HL-60/S4 treated with retinoic acid at 250 ng/mL for 4 days and 3 days (cell line): Measurements from ENCODE around the gene MYO7B.

ENCODE experiments used
- in situ Hi-C: fragments of 300-500 bp; cut with MboI; formaldehyde crosslinking; loops from 2 replicates; pipeline ENCODE4 v1.7.0; 2022; ENCODE audit warnings: low sequenced_read_pairs

The MYO7B gene

GRCh38 chr2:127535422-127535901 is at the start of gene MYO7B:
Gene MYO7B (plus strand): TSS chr2:127535683. CDS start chr2:127559723, 24,040 bp downstream.
- in situ Hi-C loops, result no loop called here

GRCh38 chr2:127485694-127486071 is 49.8 kb upstream of the MYO7B start:
- in situ Hi-C loops, result no loop called here

- in situ Hi-C loops, result no loop called here
These were observed 49.0 kb upstream of the MYO7B start for GRCh38 chr2:127486247-127487058.

DNA sequence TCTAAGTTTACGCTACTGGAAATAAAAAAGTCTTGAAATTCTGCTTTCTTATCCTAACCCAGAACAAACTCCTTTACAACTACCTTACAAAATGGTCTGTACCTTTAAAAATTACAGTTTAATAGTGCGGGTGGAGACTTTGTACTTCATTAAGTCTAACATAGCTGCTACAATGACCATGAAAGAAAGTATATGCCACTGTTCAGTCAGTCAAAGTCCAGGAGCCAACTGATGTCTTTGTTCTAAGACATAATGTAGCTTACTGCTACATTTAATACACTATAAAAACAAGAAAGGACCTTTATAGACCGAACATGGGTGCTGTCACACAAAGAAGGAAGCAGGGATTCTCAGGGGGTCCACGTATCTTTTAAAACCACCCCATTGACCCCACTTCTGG is 45.2 kb upstream of the MYO7B start:
- in situ Hi-C loops, result no loop called here

GRCh38 chr2:127498386-127498785 is 37.1 kb upstream of the MYO7B start:
- in situ Hi-C loops, result no loop called here

GRCh38 chr2:127503491-127503890 is 32.0 kb upstream of the MYO7B start:
- in situ Hi-C loops, result no loop called here

DNA sequence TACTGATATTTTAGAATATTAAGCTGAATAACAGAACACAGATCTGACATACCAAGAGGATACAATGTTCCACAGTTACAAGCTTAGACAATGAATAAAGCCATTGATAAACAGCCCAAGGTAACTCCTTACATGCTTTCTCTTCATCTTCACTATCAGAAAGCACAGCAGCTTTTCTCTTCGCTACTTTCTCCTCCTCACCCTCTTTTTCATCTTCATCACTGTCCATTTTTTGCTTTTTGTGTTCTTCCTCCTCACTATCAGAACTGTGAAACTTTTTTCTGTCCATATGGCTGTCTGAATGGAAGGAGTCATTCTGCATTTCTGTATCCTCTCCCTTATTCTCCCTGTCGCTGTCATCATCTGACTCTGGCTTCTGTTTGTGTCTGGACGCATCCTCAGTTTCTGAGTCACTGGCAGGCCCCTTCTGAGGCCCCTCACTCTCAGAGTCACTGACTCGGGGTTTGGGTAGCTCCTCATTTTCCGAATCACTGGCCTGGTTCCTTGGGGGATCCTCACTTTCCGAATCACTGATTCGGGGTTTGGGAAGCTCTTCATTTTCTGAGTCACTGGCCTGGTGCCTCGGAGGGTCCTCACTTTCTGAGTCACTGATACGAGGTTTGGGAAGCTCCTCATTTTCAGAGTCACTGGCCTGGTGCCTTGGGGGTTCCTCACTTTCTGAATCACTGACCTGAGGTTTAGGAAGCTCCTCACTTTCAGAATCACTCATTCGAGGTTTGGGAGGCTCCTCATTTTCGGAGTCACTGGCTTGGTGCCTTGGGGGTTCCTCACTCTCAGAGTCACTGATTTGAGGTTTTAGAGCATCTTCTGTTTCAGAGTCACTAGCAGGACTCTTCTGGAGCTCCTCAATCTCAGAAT is 30.7 kb upstream of the MYO7B start:
- in situ Hi-C loops, result no loop called here

DNA sequence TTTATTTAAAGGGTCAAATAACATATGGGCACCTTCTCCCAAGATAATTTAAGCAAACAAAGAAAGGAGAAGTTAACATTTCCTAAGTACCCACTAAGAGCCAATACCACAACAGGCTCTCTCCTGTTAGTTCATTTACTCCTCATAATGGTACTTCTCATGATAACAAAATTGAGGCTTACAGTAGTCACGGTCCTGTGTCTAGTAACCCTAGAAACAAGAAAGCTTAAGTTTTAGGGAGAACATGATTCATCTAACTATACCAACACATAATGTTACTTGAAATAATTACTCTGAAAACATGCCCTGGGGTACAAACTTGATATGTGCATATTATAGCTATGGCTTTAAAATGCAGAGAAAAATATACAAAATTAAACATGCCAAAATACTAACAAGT is 29.0 kb upstream of the MYO7B start:
- in situ Hi-C loops, result no loop called here

DNA sequence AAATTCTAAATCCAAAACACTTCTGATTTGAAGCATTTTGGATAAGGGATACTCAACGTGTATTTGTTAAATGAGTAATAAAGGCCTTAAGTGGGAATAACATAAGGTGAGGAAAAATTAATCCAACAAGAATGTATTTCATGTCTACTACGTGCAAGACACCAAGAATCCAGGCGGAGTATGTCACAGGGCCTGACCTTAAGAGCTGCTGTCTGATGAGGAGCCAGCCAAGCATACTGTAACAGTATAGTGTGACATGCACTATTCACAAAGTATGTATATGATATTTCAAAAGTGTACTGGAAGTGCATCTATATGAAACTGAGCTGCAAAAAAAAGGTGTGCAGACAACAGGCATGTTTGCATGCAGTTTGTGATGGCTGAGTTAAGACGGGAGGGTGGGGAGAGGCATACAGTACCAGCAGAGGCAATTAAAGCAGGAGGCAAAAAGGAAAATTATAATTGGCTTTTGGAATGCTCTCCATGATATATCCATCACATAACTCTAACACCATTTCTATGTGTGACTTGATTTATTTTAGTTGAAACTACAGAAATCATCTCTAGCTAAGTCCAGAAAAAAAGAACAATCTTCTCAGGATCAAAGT is 27.4 kb upstream of the MYO7B start:
- in situ Hi-C loops, result no loop called here

- in situ Hi-C loops, result no loop called here
These were observed 26.9 kb upstream of the MYO7B start for GRCh38 chr2:127508631-127509034.

DNA sequence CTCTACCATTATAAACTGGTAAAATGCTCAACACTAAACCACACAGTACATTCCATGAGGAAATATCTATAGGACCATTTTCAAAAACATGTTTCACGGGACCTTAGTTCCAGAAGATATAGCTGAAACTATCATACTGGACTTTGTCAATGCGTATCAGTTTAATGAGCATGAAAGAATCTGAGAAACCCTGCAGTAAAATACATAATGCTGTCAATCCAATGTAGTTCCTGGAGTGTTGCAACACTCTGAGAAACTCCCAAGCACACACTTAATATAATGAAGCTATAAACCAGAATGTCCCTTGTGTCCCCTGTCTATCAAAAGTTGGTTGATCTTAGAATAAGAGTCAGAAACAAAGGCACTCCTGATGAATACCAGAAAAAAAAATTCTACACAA is 25.4 kb upstream of the MYO7B start:
- in situ Hi-C loops, result no loop called here

DNA sequence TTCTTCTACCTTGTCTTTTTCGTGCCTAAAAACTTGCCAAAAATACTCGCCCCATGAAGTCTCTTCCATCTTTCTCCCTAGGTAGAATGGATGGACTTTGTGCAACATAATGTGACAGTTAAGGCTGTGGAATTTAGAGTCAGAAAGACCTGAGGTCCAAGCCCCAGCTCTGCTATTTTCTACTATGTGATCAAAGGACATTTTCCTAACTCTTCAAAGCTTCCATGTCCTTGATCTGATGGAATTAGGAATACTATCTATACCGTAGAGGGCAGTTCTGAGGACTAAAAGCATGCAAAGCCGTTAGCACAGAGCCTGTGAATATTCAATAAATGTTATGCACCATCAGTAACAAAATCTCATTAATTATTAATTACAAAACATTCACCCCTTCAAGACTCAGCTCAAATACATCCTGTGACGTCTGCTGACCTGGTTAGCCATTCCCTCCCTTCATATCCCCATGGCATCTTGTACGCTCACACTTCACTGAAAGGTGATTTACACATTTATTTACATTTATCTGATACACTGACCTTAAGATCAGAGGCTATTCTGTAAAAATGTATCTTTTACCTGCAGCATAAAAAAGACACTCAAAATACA is 24.3 kb upstream of the MYO7B start:
- in situ Hi-C loops, result no loop called here

DNA sequence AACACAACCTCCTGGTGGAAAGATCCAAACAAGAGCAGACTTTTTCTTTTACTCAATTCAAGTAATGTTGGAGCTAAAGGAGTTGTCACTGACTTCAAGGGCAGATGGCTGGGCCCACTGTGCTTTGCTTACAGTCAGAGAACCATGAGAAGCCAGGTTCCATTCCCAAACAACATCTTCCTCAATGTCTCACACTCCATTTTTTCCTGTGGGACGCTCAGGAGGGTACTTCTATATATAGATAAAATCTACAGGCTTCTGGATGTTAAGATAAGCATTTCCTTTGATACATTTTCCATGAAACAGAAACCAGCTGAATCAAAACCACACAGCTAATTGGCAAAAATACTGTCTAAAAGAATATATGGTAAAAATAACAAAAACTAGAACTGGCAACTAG is 23.6 kb upstream of the MYO7B start:
- in situ Hi-C loops, result no loop called here

- in situ Hi-C loops, result no loop called here
These were observed 23.1 kb upstream of the MYO7B start for GRCh38 chr2:127512362-127512761.

DNA sequence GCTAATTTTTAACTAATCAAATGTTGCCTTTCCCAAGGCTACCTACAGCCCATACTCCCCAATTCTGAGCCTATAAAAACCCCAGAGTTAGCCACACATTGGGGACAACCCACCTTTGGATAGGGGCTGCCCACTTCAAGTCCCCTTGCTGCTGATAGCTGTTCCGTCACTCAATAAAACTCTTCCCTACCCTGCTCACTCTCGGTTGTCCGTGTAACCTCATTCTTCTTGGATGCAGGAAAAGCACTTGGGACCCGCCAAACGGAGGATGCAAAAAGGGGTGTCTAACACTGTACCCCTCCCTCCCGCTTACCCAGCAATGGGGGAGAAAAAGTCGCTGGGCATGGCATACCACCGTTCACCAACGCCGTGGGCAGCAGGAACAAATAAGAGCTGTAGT is 21.4 kb upstream of the MYO7B start:
- in situ Hi-C loops, result no loop called here

GRCh38 chr2:127514485-127514884 is 21.0 kb upstream of the MYO7B start:
- in situ Hi-C loops, result no loop called here

DNA sequence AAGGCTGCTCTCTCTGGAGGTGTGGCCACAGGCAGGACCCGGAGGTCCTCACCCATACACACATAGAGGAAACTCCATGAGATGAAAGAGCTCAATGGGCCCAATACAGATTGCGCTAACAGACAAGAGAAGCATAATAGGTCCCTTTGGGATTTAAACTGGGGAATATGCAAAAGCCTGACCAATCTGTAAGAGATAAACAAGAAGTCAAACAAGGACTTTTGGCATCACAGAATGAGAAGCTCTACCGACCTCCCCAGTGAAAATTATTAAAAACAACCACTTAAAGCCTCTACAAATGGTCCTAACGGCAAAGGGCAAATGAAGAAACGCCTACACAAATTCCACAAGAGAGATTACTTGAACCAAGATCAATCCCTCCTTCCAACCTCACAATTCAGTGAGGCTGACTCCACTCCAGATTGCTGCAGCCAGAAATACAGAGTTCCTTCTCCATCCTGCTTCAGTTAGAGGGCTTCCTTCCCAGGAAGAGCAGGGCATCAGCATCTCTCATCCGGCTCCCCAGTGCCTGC is 20.0 kb upstream of the MYO7B start:
- in situ Hi-C loops, result no loop called here

DNA sequence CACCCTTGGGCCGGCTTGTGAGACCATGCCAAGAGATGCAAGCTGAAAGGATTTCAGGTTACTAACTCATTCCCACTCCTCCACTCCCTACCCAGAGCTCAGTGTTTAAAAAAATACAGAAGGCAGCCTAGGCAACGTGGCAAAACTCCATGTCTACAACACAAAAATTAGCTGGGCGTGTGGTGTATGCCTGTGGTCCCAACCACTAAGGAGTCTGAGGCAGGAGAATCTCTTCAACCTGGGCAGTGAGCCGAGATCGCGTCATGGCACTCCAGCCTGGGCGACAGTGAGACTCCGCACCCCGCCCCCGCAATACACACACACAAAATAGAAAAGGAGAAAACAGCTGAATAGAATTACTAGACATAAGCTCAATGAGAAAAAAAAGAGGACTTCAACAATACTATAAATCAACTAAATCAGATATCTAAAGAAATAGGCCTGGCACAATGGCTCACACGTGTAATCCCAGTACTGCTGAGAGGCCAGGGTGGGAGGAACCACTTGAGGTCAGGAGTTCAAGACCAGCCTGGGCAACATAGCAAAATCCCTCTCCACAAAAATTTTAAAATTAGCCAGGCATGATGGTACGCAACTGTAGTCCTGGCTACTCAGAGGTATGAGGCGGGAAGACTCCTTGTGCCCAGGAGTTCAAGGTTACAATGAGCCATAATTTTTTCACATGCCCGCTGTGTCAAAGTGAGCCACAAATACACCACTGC is 19.3 kb upstream of the MYO7B start:
- in situ Hi-C loops, result no loop called here

- in situ Hi-C loops, result no loop called here
These were observed 18.0 kb upstream of the MYO7B start for GRCh38 chr2:127517465-127517864.

DNA sequence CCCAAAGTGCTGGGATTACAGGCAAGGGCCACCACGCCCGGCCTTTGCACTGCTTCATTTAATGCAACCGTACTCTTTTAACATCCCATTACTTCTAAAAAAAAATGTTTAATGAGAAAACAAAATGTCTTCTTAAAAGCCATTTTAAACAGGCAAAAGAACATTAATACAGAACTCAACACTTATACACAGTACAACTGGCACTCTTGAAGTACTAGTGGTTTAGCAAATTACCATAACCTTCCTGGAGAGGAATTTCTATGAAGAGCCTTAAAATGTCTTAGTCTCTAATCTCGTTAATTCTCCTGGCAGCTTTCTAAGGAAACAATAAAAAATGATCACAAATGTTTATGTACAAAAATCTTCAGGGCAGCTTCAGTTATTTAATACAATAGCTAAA is 15.1 kb upstream of the MYO7B start:
- in situ Hi-C loops, result no loop called here
